Right lung (tissue), 5 donors: Measurements from ENCODE around the gene PHPT1. TPM values are rescaled to one million over a fixed set of nuclear protein-coding genes. Genes with fewer than 3 reads are reported as not detected.
"Not testable (repeated sequence)": the region's sequence is repeated elsewhere in the genome, so short reads cannot be mapped to it uniquely, and the experiment has no call there.

ENCODE experiments used
- DNase-seq, 2 donors: peaks; one replicate each; pipeline ENCODE4 v3.0.0-alpha.2; 2013
- polyA plus RNA-seq, 5 donors: library from polyadenylated mRNA; unstranded; fragments of 120-200 nt; gene quantifications; one replicate each; pipeline versions ENCODE4 v1.2.1 to v1.2.3, GENCODE V29; 2013; ENCODE audit warnings: inconsistent platforms in 1 of 5, low replicate concordance in 1 of 5; ENCODE audit not compliant: insufficient read length in 5 of 5, insufficient read depth in 1 of 5

Gene PHPT1
- polyA plus RNA-seq, 5 donors: 57.7 to 161 (median 84.7) TPM

- DNase-seq: no peak
Observed at GRCh38 chr9:136820971-136821825, 28.0 kb upstream of the PHPT1 start.

- no peak for DNase-seq
Observed at GRCh38 chr9:136821826-136822544, 27.2 kb upstream of the PHPT1 start.

- no peak for DNase-seq
Observed at GRCh38 chr9:136823136-136824046, 25.8 kb upstream of the PHPT1 start.

GRCh38 chr9:136824496-136825225 lies 24.5 kb upstream of the PHPT1 start:
- DNase-seq: no peak

GRCh38 chr9:136825295-136826187 lies 23.7 kb upstream of the PHPT1 start:
- no peak for DNase-seq

GRCh38 chr9:136826188-136826541 lies 23.0 kb upstream of the PHPT1 start:
- DNase-seq: no peak

GRCh38 chr9:136826703-136827582 lies 22.3 kb upstream of the PHPT1 start:
- no peak for DNase-seq

- no peak for DNase-seq
Observed at GRCh38 chr9:136827794-136828473, 21.3 kb upstream of the PHPT1 start.

GRCh38 chr9:136828474-136829140 lies 20.6 kb upstream of the PHPT1 start:
- DNase-seq: no peak

- no peak for DNase-seq
Observed at GRCh38 chr9:136829412-136829811, 19.8 kb upstream of the PHPT1 start.

GRCh38 chr9:136829981-136830885 lies 19.0 kb upstream of the PHPT1 start:
- no peak for DNase-seq

- DNase-seq: no peak
Observed at GRCh38 chr9:136831002-136831719, 18.0 kb upstream of the PHPT1 start.

- no peak for DNase-seq
Observed at GRCh38 chr9:136831720-136832104, 17.5 kb upstream of the PHPT1 start.

GRCh38 chr9:136832581-136832980 lies 16.6 kb upstream of the PHPT1 start:
- DNase-seq: no peak

GRCh38 chr9:136833381-136834048 lies 15.7 kb upstream of the PHPT1 start:
- not testable (repeated sequence) for DNase-seq
